DOHH2 (cell line): ENCODE measurements around the gene STARD10.

ENCODE experiments used
- H3F3A ChIP-seq: fragments of 200-600 bp; sonication (generic), shearing (Covaris generic); 2 replicates; pipeline ENCODE4 v1.6.0; 2016; ENCODE audit warnings: antibody characterized with exemption, mild to moderate bottlenecking; ENCODE audit not compliant: control insufficient read depth, insufficient read depth
- H3K27ac ChIP-seq: fragments of 200-600 bp; sonication (generic); 2 replicates; pipeline ENCODE4 v1.5.1; 2014; ENCODE audit warnings: low read depth, mild to moderate bottlenecking, low read length, moderate library complexity
- H3K27me3 ChIP-seq: fragments of 200-600 bp; sonication (generic); 2 replicates; pipeline ENCODE4 v1.6.1; 2014; ENCODE audit warnings: mild to moderate bottlenecking, low read length, mixed read lengths; ENCODE audit not compliant: control insufficient read depth
- H3K36me3 ChIP-seq: fragments of 200-600 bp; sonication (generic); 2 replicates; pipeline ENCODE4 v1.6.1; 2014; ENCODE audit warnings: mild to moderate bottlenecking, low read length, moderate library complexity, mixed read lengths; ENCODE audit not compliant: control insufficient read depth
- H3K4me1 ChIP-seq: fragments of 200-600 bp; sonication (generic); 2 replicates; pipeline ENCODE4 v1.6.1; 2014; ENCODE audit warnings: mild to moderate bottlenecking, low read length, mixed read lengths; ENCODE audit not compliant: control insufficient read depth
- H3K4me2 ChIP-seq: fragments of 200-600 bp; sonication (generic); 2 replicates; pipeline ENCODE4 v1.6.0; 2014; ENCODE audit warnings: mild to moderate bottlenecking, low read length, moderate library complexity
- H3K4me3 ChIP-seq: fragments of 200-600 bp; sonication (generic); 2 replicates; pipeline ENCODE4 v1.5.1; 2014; ENCODE audit warnings: mild to moderate bottlenecking, low read length, mixed read lengths
- H3K79me2 ChIP-seq: fragments of 200-600 bp; sonication (generic); 2 replicates; pipeline ENCODE4 v1.6.1; 2014; ENCODE audit warnings: mild to moderate bottlenecking, low read length, mixed read lengths; ENCODE audit not compliant: control insufficient read depth
- H3K9me2 ChIP-seq: fragments of 200-600 bp; sonication (generic); replicated peaks from 2 replicates; pipeline ENCODE4 v1.6.1; 2014; ENCODE audit warnings: mild to moderate bottlenecking, low read length, mixed read lengths; ENCODE audit not compliant: control insufficient read depth
- H3K9me3 ChIP-seq: fragments of 200-600 bp; sonication (generic); 2 replicates; pipeline ENCODE4 v1.6.1; 2014; ENCODE audit warnings: antibody characterized with exemption, low read length, mixed read lengths; ENCODE audit not compliant: control insufficient read depth, insufficient read depth
- H4K20me1 ChIP-seq: fragments of 200-600 bp; sonication (generic); 2 replicates; pipeline ENCODE4 v1.6.0; 2014; ENCODE audit warnings: low read depth, mild to moderate bottlenecking, antibody characterized with exemption, low read length, moderate library complexity; ENCODE audit not compliant: control insufficient read depth, insufficient read depth
- EZH2phosphoT487 ChIP-seq: fragments of 200-600 bp; sonication (generic); IDR thresholded peaks from 2 replicates; pipeline ENCODE4 v1.6.1; 2017; ENCODE audit warnings: borderline replicate concordance, mild to moderate bottlenecking, antibody characterized with exemption, low read length, moderate library complexity, mixed read lengths
- TF ChIP-seq, protein P1 (sequence below): fragments of 200-600 bp; sonication (generic); IDR thresholded peaks from one replicate; pipeline ENCODE4 v1.5.1; 2014; ENCODE audit warnings: antibody characterized with exemption, mild to moderate bottlenecking, low read depth, low read length; ENCODE audit not compliant: poor library complexity, severe bottlenecking

STARD10 gene

DNA sequence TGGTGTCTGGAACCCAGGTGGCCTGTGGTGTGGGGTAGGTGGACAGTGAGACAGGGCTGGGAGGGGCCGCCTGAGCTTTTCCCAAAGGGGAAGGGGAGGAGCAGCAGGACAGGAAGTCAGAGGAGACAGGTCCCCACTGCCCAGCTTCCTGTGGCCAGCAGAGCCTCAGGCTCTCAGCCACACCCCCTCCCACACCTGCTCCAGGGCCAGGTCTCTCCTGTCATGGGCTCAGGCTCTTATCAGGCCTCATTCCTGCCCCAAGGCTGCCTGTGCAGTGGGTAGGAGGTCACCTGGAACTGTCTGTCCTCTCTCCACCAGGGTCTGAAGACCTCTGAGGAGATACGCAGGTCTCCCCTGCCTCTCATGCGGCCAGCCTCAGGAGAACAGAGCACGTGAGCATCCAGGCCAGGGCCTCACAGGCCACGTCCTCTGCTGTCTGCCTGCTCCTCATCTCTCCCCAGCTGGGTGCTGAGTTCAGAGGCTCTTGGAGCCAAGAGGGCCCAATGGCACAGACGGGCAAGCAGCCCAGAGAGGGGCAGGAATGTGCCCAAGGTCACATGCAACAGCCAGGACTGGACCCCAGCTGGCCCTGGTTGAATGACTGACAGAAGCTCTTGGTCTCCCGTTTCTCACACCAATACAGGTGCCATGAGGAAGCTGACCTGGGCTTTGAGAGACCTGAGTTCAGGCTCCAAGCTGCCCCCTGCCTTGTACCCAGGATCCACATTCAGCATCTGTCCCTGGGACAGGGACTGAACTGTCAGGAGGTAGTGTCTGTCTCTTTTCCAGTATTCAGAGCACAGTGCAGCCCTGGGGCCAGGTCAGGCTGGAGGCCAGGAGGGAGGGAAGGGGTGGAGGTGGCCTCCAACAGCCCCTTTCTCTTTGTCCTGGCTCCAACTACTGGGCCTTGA lies 16.7 kb downstream of the STARD10 start:
- Histone ChIP-seq H3K4me1 (peaks cover 7% of the 10 kb centered on the region), H3K4me2 (no peak overlapping the region), H3K27me3 (peaks cover 20% of the 10 kb centered on the region), H3K79me2 (no peaks in the 10 kb centered on the region), H3K36me3 (no peaks in the 10 kb centered on the region), H3K9me3 (no peaks in the 10 kb centered on the region), H4K20me1 (no peaks in the 10 kb centered on the region; the same call in 1 of the 2 replicates), H3K9me2 (no peaks in the 10 kb centered on the region), H3K4me3 (no peak overlapping the region), H3F3A (no peaks in the 10 kb centered on the region), H3K27ac (no peak overlapping the region)
- TF ChIP-seq EZH2phosphoT487: no peak

DNA sequence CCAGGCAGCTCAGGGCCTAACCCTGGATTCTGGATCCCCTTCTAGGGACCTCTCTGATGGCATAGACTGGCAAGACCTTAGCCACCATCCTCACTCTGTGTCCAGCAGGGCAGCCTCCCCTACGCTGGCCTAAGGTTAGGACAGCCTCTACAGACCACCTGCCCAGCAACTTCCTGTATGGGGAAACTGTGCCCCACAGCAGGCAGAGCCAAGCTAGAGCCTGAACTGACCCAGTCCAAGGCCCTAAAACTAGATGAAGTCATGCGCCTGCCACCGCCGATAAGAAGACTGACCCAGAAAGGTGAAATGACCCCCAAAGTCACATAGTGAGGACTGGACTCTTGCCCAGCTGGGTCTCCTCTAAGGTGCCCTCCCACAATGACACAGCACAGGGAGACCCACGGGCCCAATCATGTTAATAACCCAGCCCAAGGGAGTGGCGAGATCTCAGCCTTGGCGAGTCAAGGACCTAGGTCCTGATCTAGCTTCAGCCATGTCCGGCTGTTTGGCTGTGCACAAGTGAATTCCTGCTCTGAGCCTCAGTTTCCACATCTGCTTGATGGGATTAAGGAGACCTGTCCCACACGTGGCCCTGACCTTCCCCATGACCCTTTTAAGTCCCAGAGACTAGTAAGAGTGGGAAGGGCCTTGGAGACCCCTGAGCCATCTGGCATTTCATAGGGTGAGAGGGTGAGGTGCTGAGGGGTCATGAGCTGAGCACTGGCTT lies 17.6 kb downstream of the STARD10 start:
- Histone ChIP-seq H3K4me3 (no peak overlapping the region), H3K79me2 (no peaks in the 10 kb centered on the region), H3K27me3 (peaks cover 19% of the 10 kb centered on the region), H3K9me3 (no peaks in the 10 kb centered on the region), H3K4me2 (no peak overlapping the region), H3K27ac (no peak overlapping the region), H3F3A (no peaks in the 10 kb centered on the region), H4K20me1 (no peaks in the 10 kb centered on the region; the same call in 1 of the 2 replicates), H3K9me2 (no peaks in the 10 kb centered on the region), H3K4me1 (peaks cover 3% of the 10 kb centered on the region; the same call in 1 of the 2 replicates), H3K36me3 (no peaks in the 10 kb centered on the region)
- TF ChIP-seq EZH2phosphoT487: no peak
- TF ChIP-seq, protein P1, sequence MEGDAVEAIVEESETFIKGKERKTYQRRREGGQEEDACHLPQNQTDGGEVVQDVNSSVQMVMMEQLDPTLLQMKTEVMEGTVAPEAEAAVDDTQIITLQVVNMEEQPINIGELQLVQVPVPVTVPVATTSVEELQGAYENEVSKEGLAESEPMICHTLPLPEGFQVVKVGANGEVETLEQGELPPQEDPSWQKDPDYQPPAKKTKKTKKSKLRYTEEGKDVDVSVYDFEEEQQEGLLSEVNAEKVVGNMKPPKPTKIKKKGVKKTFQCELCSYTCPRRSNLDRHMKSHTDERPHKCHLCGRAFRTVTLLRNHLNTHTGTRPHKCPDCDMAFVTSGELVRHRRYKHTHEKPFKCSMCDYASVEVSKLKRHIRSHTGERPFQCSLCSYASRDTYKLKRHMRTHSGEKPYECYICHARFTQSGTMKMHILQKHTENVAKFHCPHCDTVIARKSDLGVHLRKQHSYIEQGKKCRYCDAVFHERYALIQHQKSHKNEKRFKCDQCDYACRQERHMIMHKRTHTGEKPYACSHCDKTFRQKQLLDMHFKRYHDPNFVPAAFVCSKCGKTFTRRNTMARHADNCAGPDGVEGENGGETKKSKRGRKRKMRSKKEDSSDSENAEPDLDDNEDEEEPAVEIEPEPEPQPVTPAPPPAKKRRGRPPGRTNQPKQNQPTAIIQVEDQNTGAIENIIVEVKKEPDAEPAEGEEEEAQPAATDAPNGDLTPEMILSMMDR: no peak

DNA sequence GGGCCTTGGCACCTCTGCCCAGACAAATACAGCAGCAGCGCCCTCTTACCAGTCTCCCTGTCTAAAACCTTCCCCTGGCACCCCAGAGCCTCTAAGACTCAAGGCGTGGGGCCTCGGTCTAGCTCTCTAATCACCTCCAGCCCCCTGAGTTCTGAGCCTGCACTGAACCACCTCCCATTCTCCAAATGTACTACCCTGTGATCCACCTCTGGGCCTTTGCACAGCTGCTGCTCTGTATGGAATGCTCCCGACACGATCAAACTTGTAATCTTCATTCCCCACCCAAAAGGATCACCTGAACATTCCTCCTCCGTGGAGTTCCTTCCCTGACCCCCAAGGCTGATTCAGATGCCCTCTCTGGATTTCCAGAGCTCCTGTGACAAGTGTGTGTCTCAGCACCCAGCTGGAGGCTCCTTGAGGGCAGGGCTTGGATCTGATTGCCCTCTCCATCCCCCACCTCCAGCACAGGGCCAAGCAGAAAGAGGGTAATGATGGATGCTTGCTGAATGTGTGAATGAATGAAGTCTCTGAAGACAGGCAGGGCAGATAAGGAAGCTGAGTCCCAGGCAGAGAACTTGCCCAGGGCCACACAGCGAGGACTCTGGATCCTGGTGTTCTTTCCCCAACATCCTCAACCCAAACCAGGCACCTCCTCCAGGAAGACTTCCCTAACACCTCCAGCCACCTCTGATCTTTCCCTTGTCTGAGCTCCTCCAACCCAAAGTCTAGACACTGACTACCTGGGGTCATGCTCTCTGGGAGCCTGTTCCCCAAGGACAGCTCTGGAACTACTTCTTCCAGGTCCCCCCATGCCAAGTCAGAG lies 18.3 kb downstream of the STARD10 start:
- Histone ChIP-seq H3K4me1 (no peaks in the 10 kb centered on the region), H3K27ac (no peak overlapping the region), H3K4me3 (no peak overlapping the region), H3K79me2 (no peaks in the 10 kb centered on the region), H3K27me3 (peaks cover 15% of the 10 kb centered on the region), H3K36me3 (no peaks in the 10 kb centered on the region), H3F3A (no peaks in the 10 kb centered on the region), H3K9me3 (no peaks in the 10 kb centered on the region), H3K4me2 (no peak overlapping the region), H4K20me1 (no peaks in the 10 kb centered on the region; the same call in 1 of the 2 replicates), H3K9me2 (no peaks in the 10 kb centered on the region)
- no peak for TF ChIP-seq EZH2phosphoT487
- TF ChIP-seq, protein P1: no peak
